Measurements from ENCODE around the gene OSBP2.
A peak's percentile ranks its signal among the peaks of the same experiment; 100 is the strongest.

The OSBP2 gene

GRCh38 chr22:30903876-30904460 lies 209.3 kb downstream of the OSBP2 start:
- no peak for DNase-seq (ENCODE audit: low spot score)

GRCh38 chr22:30905696-30906341 lies 211.1 kb downstream of the OSBP2 start:
- no peak for DNase-seq (ENCODE audit: low spot score)

GRCh38 chr22:30906411-30906810 lies 211.7 kb downstream of the OSBP2 start:
- DNase-seq (ENCODE audit: low spot score) = no peak

GRCh38 chr22:30906946-30907345 lies 212.3 kb downstream of the OSBP2 start:
- DNase-seq (ENCODE audit: low spot score) = no peak

DNA sequence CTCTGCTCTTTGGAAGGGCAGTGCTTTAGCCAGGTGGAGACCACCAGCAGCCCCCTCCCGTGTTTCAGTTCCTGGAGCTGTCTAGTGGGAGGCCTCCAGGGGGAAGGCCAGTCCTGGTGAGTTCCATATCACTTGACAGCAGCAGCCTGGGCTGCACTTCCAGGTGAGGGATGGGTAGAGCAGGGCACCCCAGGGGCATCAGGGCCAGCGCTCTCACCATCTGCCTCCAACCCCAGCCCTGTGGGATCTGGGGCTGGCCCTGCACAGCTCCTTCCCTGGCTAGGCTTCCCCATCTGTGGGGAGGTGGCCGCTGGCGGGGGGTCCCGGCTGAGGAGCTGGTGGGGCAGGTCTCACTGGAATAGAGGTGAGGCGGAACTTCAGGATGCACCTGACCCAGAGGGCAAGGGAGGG lies 213.4 kb downstream of the OSBP2 start:
- DNase-seq (ENCODE audit: low spot score) = no peak

DNA sequence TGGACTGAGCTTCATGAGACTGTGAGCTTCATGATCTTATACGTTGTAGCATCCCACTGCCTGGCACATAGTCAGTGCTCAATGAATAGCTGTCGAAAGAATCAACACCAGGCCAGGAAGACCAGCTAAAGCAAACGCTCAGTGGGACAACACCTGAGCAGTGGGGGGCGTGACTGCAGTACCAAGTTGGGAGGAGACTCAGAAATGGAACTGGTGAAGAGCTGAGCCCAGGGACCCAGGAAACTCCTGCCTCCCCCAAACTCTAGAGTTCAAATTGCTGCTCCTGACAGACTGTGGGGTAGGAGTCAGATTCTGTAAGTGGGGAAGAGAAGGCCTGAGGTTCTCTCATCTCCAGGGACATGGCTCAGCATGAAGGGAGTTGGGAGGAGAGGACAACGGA lies 214.6 kb downstream of the OSBP2 start:
- DNase-seq (ENCODE audit: low spot score) = no peak

DNA sequence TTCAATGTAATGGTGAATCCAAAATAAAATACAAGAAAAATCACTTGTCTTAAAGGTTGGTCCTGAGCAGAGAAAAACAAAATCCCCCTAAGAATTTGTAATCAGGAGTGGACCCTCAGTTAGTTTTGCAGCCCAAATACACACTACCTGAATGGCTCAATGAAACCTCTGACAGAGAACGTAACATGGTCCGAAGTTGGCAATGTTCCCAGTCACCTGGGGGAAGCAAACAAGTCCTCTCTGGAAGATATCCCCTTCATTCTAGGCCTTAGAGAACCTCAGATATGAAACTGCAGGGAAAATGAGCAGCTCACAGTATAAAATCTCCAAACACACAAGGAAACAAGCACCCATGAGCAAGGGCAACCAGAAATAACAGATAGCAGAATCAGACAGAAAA lies 215.7 kb downstream of the OSBP2 start:
- no peak for DNase-seq (ENCODE audit: low spot score)

- no peak for DNase-seq (ENCODE audit: low spot score)
Observed at GRCh38 chr22:30918761-30919160, 224.1 kb downstream of the OSBP2 start.

- no peak for DNase-seq (ENCODE audit: low spot score)
Observed at GRCh38 chr22:30919973-30920372, 225.3 kb downstream of the OSBP2 start.

GRCh38 chr22:30920407-30920806 lies 225.7 kb downstream of the OSBP2 start:
- DNase-seq (ENCODE audit: low spot score) = peak; percentile 79

DNA sequence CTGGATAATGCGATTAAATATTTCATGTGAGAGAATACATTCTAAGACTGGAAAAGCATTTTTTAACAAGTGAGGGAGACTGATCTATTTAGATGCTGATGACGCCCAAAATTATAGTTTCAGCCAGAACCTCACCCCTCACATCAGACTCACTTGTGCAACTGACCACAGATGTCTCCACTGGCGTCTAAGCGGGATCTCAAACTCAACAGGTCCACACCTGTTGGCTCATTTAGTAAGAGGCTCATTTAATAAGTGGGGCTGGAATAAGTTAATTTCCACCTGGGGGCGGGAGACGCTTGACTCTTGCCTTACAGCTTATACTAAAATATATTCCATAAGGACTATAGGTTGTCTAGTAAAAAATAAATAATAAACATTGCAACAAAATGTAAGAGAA lies 226.4 kb downstream of the OSBP2 start:
- no peak for DNase-seq (ENCODE audit: low spot score)

DNA sequence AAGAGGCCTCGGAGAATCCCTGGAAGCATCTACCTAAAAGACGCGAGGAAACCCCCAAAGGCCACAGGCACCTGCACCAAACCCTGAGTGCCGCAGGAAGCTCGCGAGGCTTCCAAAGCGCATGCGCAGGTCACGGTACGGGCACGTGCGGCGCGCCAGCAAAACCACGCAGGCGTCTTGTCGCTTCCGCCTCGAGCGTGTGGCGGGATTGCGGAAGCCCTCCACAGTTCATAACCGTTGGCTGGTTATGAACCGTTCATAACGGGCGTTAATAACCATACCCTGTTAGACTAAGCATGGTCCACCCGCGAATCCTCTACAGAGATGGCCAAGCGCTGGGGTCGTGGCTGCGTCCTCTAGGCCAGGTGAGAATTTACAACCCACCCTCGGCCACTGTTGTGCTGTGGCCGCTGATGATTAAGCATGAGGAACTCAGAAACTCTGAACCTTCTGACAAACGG lies 227.5 kb downstream of the OSBP2 start:
- peak; percentile 65 for DNase-seq (ENCODE audit: low spot score)

GRCh38 chr22:30923168-30923900 lies 228.7 kb downstream of the OSBP2 start:
- no peak for DNase-seq (ENCODE audit: low spot score)

- no peak for DNase-seq (ENCODE audit: low spot score)
Observed at GRCh38 chr22:30925667-30926066, 231.0 kb downstream of the OSBP2 start.

- no peak for DNase-seq (ENCODE audit: low spot score)
Observed at GRCh38 chr22:30926706-30927105, 232.0 kb downstream of the OSBP2 start.

- no peak for DNase-seq (ENCODE audit: low spot score)
Observed at GRCh38 chr22:30927806-30928205, 233.1 kb downstream of the OSBP2 start.

- no peak for DNase-seq (ENCODE audit: low spot score)
Observed at GRCh38 chr22:30928401-30928800, 233.7 kb downstream of the OSBP2 start.

DNA sequence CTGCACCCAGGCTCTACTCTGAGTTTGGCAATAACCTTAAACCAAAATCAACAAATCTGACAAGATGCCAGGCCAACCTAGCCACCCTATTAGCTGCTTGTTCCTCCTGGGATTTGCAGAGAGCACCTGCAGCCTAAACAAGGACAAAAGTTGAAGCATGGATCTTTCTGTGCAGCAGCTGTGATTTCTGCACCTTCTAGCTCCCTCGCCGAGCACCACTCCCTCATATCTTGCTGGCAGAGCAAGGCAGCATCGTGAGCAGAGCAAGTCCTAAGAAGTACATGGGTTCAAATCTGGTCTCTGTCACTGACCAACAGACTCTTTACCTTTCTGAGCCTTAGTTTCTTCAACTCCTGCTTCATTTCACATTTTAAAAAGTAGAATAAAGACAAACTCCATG lies 235.6 kb downstream of the OSBP2 start:
- DNase-seq (ENCODE audit: low spot score) = no peak

GRCh38 chr22:30931541-30932300 lies 237.0 kb downstream of the OSBP2 start:
- no peak for DNase-seq (ENCODE audit: low spot score)

GRCh38 chr22:30932661-30933060 lies 238.0 kb downstream of the OSBP2 start:
- DNase-seq (ENCODE audit: low spot score) = no peak

DNA sequence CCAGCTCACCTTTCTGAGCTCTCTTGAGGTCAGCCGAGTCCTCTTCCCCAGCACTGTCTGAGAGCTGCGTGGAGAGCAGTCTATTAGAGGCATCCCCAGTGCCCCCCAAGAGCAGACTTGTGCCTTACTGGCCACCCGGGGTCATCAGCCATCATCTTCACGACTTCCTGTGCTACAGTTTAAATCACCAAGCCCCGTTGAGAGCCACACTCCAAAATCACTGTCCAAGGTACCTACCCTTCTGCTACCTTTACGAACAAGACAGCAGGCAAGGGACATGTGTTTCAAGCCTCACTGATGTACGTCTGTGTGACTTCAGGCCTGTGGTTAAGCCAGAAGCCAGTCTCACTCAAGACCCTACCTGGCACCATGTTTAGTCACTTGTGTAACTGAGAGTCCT lies 238.8 kb downstream of the OSBP2 start:
- no peak for DNase-seq (ENCODE audit: low spot score)

DNA sequence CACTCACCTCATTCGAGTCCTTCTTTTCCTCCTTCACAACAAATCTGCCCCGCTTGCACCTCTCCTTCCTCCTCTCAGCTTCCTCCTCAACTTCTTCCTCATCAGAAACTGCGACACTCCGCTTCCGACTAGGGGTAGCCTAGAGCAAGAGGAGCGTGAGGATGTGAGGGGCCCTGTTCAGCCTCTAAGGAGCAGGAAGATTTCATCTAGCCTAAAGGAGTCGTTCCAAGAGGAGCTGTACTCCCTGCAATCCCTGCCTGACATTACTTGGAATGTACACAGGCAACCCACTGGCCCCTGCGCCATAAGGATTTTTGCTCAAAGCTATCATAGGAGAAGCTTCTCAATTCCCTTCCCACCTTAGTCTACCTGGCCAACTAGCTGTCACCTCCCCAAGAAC lies 239.4 kb downstream of the OSBP2 start:
- DNase-seq (ENCODE audit: low spot score) = no peak
